ENCODE measurements around the gene GAL3ST2.
"Not testable (repeated sequence)": the region's sequence is repeated elsewhere in the genome, so short reads cannot be mapped to it uniquely, and the experiment has no call there.

Gene GAL3ST2

GRCh38 chr2:241810307-241811200 is 33.9 kb downstream of the GAL3ST2 start:
- DNase-seq: no peak

GRCh38 chr2:241811201-241811951 is 34.8 kb downstream of the GAL3ST2 start:
- DNase-seq: no peak

GRCh38 chr2:241811952-241812729 is 35.5 kb downstream of the GAL3ST2 start:
- DNase-seq: no peak

- DNase-seq: no peak
These were observed 36.4 kb downstream of the GAL3ST2 start for GRCh38 chr2:241812730-241813643.

- DNase-seq: no peak
These were observed 37.2 kb downstream of the GAL3ST2 start for GRCh38 chr2:241813644-241814392.

- DNase-seq: no peak
These were observed 37.7 kb downstream of the GAL3ST2 start for GRCh38 chr2:241814393-241814642.

GRCh38 chr2:241814643-241815476 is 38.2 kb downstream of the GAL3ST2 start:
- DNase-seq: no peak

- no peak for DNase-seq
These were observed 39.1 kb downstream of the GAL3ST2 start for GRCh38 chr2:241815477-241816430.

- DNase-seq: no peak
These were observed 40.0 kb downstream of the GAL3ST2 start for GRCh38 chr2:241816431-241817121.

- DNase-seq: no peak
These were observed 40.7 kb downstream of the GAL3ST2 start for GRCh38 chr2:241817126-241817820.

- DNase-seq: not testable (repeated sequence)
These were observed 41.2 kb downstream of the GAL3ST2 start for GRCh38 chr2:241817821-241818215.

GRCh38 chr2:241818229-241818942 is 41.8 kb downstream of the GAL3ST2 start:
- DNase-seq: no peak

- DNase-seq: no peak
These were observed 42.3 kb downstream of the GAL3ST2 start for GRCh38 chr2:241818943-241819270.

- DNase-seq: not testable (repeated sequence)
These were observed 43.5 kb downstream of the GAL3ST2 start for GRCh38 chr2:241819947-241820624.

- no peak for DNase-seq
These were observed 44.2 kb downstream of the GAL3ST2 start for GRCh38 chr2:241820625-241821384.

Data from activated CD4-positive, alpha-beta T cell treated with anti-CD3 and anti-CD28 coated beads, Interleukin-10, Interleukin-2, amounts not matched to agents 100 ng/mL and 50 ng/mL, durations not matched to agents 16 hours and 8 hours (primary cell).